CD4-positive, alpha-beta T cell (primary cell): ENCODE data around the gene ACTN1. TPM values are rescaled to one million over a fixed set of nuclear protein-coding genes. Genes with fewer than 3 reads are reported as not detected.

Experiments
- ATAC-seq: fragments of 200-7000 bp; cut with Tn5 transposase; one replicate; pipeline ENCODE4 v1.10.0; 2022; ENCODE audit warnings: mild to moderate bottlenecking; ENCODE audit not compliant: poor library complexity
- CTCF ChIA-PET: fragments of 350-600 bp; sonication (Branson Sonifier 250); formaldehyde crosslinking; loops from one replicate; lab custom pipeline; 2021; ENCODE audit warnings: antibody characterized with exemption, inconsistent platforms; lab: Charles Lee
- POLR2A ChIA-PET: fragments of 350-600 bp; sonication (Branson Sonifier 250); formaldehyde crosslinking; loops from one replicate; lab custom pipeline; 2021; ENCODE audit warnings: antibody characterized with exemption, inconsistent platforms; lab: Charles Lee
- DNase-seq, 14 experiments: peaks; one replicate each; pipeline ENCODE4 v3.0.0-alpha.2; 2013 to 2020; ENCODE audit warnings: mixed read lengths in 2 of 14
- H3K27ac ChIP-seq, 2 donors: one replicate each; pipeline versions ENCODE4 v1.5.1 to v1.7.0; 2013; ENCODE audit warnings: low read length in 2 of 2, low read depth in 1 of 2, mild to moderate bottlenecking in 1 of 2
- H3K27me3 ChIP-seq, 2 experiments: 1 replicate in 1 of 2; 2 replicates in 1 of 2; pipeline versions ENCODE4 v1.6.1 to v1.7.0; 2013; ENCODE audit warnings: low read length in 2 of 2, control low read depth in 1 of 2, mild to moderate bottlenecking in 1 of 2, moderate library complexity in 1 of 2; ENCODE audit not compliant: insufficient read depth in 2 of 2, control insufficient read depth in 1 of 2
- H3K36me3 ChIP-seq: one replicate; pipeline ENCODE4 v1.6.1; 2013; ENCODE audit warnings: low read length, control low read depth; ENCODE audit not compliant: insufficient read depth
- H3K4me1 ChIP-seq: one replicate; pipeline ENCODE4 v1.6.1; 2013; ENCODE audit warnings: low read length, control low read depth; ENCODE audit not compliant: insufficient read depth
- H3K4me3 ChIP-seq: one replicate; pipeline ENCODE4 v1.5.1; 2013; ENCODE audit warnings: mild to moderate bottlenecking, low read length, moderate library complexity
- H3K9me3 ChIP-seq, 2 experiments: 1 replicate in 1 of 2; 2 replicates in 1 of 2; pipeline versions ENCODE4 v1.6.1 to v1.7.0; 2013; ENCODE audit warnings: low read length in 2 of 2, mild to moderate bottlenecking in 2 of 2, control low read depth in 1 of 2, moderate library complexity in 1 of 2; ENCODE audit not compliant: control insufficient read depth in 1 of 2, insufficient read depth in 1 of 2
- H3K27ac Mint-ChIP-seq: one replicate; pipeline ENCODE4 v1.8.0; 2020; ENCODE audit warnings: mixed read lengths
- H3K27me3 Mint-ChIP-seq: one replicate; pipeline ENCODE4 v1.8.0; 2021; ENCODE audit warnings: mixed read lengths
- H3K36me3 Mint-ChIP-seq: one replicate; pipeline ENCODE4 v1.8.0; 2021; ENCODE audit warnings: low read depth, mixed read lengths
- H3K4me1 Mint-ChIP-seq: one replicate; pipeline ENCODE4 v1.8.0; 2021; ENCODE audit warnings: low read depth, mixed read lengths
- H3K4me3 Mint-ChIP-seq: one replicate; pipeline ENCODE4 v1.8.0; 2020; ENCODE audit warnings: mild to moderate bottlenecking, mixed read lengths
- H3K9me3 Mint-ChIP-seq: one replicate; pipeline ENCODE4 v1.8.0; 2020; ENCODE audit warnings: mixed read lengths
- intact Hi-C, 2 experiments: fragments of 100-400 bp; cut with DNase I in 1 of 2; cut with micrococcal nuclease in 1 of 2; formaldehyde crosslinking; loops; one replicate each; pipeline versions ENCODE4 v1.15.1 to v1.9.0; 2023 to 2025; cut with DNase I, micrococcal nuclease
- total RNA-seq, 174 experiments: library from RNA in 2 of 174; stranded (reverse) in 2 of 174; gene quantifications; one replicate each; pipeline ENCODE4 v1.2.3 and lab custom pipeline; 2021 to 2026
- TF ChIP-seq, protein P1 (sequence below): fragments of 200-600 bp; IDR thresholded peaks from one replicate; pipeline ENCODE4 v1.8.0; 2022; ENCODE audit warnings: antibody characterized with exemption, mild to moderate bottlenecking

The ACTN1 gene
- total RNA-seq, 2 experiments from 2014 or later, result 128 to 143 TPM

DNA sequence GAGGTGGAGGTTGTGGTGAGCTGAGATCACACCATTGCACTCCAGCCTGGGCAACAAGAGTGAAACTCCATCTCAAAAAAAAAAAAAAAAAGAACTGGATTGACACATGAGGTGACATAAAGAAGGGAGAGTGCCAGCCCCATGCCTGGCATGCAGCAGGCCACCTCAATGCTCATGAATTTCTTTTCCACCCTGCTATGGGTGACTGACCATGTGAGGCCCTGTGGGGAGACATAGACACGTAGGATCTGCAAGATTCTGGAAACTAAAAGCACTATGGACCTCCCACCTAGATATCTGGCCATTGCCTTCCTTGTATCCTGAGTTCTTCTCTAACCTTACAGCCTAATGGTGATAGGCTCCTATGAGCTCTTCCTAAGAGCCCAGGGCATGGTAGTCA is 5.6 kb upstream of the ACTN1 start:
- TF ChIP-seq, protein P1, sequence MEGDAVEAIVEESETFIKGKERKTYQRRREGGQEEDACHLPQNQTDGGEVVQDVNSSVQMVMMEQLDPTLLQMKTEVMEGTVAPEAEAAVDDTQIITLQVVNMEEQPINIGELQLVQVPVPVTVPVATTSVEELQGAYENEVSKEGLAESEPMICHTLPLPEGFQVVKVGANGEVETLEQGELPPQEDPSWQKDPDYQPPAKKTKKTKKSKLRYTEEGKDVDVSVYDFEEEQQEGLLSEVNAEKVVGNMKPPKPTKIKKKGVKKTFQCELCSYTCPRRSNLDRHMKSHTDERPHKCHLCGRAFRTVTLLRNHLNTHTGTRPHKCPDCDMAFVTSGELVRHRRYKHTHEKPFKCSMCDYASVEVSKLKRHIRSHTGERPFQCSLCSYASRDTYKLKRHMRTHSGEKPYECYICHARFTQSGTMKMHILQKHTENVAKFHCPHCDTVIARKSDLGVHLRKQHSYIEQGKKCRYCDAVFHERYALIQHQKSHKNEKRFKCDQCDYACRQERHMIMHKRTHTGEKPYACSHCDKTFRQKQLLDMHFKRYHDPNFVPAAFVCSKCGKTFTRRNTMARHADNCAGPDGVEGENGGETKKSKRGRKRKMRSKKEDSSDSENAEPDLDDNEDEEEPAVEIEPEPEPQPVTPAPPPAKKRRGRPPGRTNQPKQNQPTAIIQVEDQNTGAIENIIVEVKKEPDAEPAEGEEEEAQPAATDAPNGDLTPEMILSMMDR, result no peak
- H3K36me3 ChIP-seq, result no peaks in the 10 kb centered on the region
- ChIA-PET CTCF (no interaction called here), POLR2A (no interaction called here)
- ATAC-seq (no peak), DNase-seq (no peak)
- H3K9me3 ChIP-seq, result no peaks in the 10 kb centered on the region
- no peak overlapping the region for H3K4me3 Mint-ChIP-seq
- H3K36me3 Mint-ChIP-seq, result peaks cover 4% of the 10 kb centered on the region
- peaks cover 15% of the 10 kb centered on the region for H3K4me1 ChIP-seq
- no peak overlapping the region for H3K27ac ChIP-seq
- H3K27me3 ChIP-seq, result no peaks in the 10 kb centered on the region
- no peaks in the 10 kb centered on the region for H3K27me3 Mint-ChIP-seq
- H3K4me1 Mint-ChIP-seq, result peaks cover 23% of the 10 kb centered on the region
- no peak overlapping the region for H3K27ac Mint-ChIP-seq
- H3K9me3 Mint-ChIP-seq, result no peaks in the 10 kb centered on the region
- no peak overlapping the region for H3K4me3 ChIP-seq
- intact Hi-C loops, result loop anchor here in 1 of 2 experiments (5.0 kb wide), 1 partner anchor 37 kb away; no protein-coding TSS in a partner anchor

GRCh38 chr14:68983191-68983590 is 4.1 kb upstream of the ACTN1 start:
- Histone ChIP-seq H3K9me3 (no peaks in the 10 kb centered on the region), H3K4me3 (no peak overlapping the region), H3K4me1 (peaks cover 15% of the 10 kb centered on the region), H3K36me3 (no peaks in the 10 kb centered on the region), H3K27me3 (no peaks in the 10 kb centered on the region), H3K27ac (no peak overlapping the region)
- ChIA-PET POLR2A (interaction anchor here (0.6 to 1.5 kb wide), 2 partner anchors 13 to 1640 kb away, joined by 3 to 4 read pairs; no protein-coding TSS in a partner anchor), CTCF (no interaction called here)
- Mint-ChIP-seq H3K36me3 (peaks cover 4% of the 10 kb centered on the region), H3K4me3 (no peak overlapping the region), H3K27me3 (no peaks in the 10 kb centered on the region), H3K27ac (no peak overlapping the region), H3K9me3 (no peaks in the 10 kb centered on the region), H3K4me1 (peaks cover 23% of the 10 kb centered on the region)
- no peak for ATAC-seq
- intact Hi-C loops, result loop anchor here in 1 of 2 experiments (5.0 kb wide), 1 partner anchor 36 kb away; no protein-coding TSS in a partner anchor
- TF ChIP-seq, protein P1, result no peak
- DNase-seq, result no peak

DNA sequence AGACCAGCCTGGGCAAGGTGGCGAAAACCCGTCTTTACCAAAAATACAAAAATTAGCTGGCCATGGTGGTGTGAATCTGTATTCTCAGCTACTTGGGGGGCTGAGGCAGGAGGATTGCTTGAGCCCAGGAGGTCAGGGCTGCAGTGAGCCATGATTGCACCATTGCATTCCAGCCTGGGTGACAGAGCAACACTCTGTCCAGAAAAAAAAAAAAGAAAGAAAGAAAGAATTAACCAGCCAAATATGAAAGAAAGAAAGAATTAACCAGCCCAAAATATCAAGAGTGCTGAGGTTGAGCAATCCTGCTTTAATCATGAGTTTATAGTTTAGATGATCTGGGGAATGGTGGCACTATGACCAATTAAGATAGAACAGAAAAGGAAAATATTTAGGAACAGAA is 3.5 kb upstream of the ACTN1 start:
- TF ChIP-seq, protein P1, result no peak
- Histone ChIP-seq H3K4me1 (peaks cover 16% of the 10 kb centered on the region), H3K9me3 (no peaks in the 10 kb centered on the region), H3K4me3 (no peak overlapping the region), H3K36me3 (no peaks in the 10 kb centered on the region), H3K27me3 (no peaks in the 10 kb centered on the region), H3K27ac (no peak overlapping the region)
- no peak overlapping the region for H3K4me3 Mint-ChIP-seq
- peaks cover 23% of the 10 kb centered on the region for H3K4me1 Mint-ChIP-seq
- H3K9me3 Mint-ChIP-seq, result no peaks in the 10 kb centered on the region
- H3K27me3 Mint-ChIP-seq, result no peaks in the 10 kb centered on the region
- ChIA-PET POLR2A (interaction anchor here (1.5 kb wide), 1 partner anchor 12 kb away, joined by 3 read pairs; no protein-coding TSS in a partner anchor), CTCF (no interaction called here)
- no peak overlapping the region for H3K27ac Mint-ChIP-seq
- DNase-seq (no peak), ATAC-seq (no peak)
- peaks cover 4% of the 10 kb centered on the region for H3K36me3 Mint-ChIP-seq
- intact Hi-C loops, result loop anchor here in 1 of 2 experiments (5.0 kb wide), 1 partner anchor 35 kb away; no protein-coding TSS in a partner anchor
